ENCODE results near the gene SNAP47.

The SNAP47 gene

DNA sequence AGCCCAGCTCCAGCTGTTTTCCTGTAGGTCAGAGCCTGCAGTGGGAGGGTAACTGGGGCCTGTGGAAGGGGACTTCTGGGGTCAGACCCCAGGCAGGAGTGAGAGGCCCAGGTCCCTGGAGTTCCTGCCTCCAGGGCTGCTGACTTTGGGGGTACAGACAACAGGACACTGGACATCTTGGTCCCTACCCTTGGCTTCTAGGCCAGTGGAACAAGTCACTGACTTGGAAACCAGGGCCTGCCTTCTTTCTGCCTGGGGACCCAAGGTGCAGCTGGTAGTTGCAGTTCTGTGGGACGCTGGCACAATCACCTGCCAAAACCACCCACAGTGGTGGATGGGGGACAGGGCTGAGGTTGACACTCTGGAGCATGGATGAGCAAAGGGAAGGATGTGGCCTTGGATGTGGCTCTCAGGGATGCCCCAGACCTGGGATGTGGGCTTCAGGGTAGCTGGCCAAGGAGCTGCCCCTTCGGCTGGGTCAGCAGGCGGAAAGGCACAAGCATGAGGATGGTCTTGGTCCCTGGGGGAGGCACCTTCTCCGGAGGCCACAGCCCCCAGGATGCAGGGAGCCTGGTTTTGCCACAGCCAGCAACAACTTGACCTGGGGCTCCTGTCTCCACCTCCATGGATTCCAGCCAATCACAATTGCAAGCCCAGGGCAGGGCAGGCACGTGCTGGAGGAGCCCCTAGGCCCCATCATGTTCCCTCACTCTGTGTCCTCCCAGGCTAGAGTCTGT is 5.9 kb upstream of the SNAP47 start:
- no peak for DNase-seq (ENCODE audit: low spot score)
- TF ChIP-seq, protein P1, sequence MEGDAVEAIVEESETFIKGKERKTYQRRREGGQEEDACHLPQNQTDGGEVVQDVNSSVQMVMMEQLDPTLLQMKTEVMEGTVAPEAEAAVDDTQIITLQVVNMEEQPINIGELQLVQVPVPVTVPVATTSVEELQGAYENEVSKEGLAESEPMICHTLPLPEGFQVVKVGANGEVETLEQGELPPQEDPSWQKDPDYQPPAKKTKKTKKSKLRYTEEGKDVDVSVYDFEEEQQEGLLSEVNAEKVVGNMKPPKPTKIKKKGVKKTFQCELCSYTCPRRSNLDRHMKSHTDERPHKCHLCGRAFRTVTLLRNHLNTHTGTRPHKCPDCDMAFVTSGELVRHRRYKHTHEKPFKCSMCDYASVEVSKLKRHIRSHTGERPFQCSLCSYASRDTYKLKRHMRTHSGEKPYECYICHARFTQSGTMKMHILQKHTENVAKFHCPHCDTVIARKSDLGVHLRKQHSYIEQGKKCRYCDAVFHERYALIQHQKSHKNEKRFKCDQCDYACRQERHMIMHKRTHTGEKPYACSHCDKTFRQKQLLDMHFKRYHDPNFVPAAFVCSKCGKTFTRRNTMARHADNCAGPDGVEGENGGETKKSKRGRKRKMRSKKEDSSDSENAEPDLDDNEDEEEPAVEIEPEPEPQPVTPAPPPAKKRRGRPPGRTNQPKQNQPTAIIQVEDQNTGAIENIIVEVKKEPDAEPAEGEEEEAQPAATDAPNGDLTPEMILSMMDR (IDR thresholded peaks at IDR 0.05; ENCODE audit: extremely low read depth, missing control alignments): no peak

- TF ChIP-seq, protein P1 (IDR thresholded peaks at IDR 0.05; ENCODE audit: extremely low read depth, missing control alignments): peak; percentile 50
Measured at GRCh38 chr1:227729881-227730629, 5.2 kb upstream of the SNAP47 start.

DNA sequence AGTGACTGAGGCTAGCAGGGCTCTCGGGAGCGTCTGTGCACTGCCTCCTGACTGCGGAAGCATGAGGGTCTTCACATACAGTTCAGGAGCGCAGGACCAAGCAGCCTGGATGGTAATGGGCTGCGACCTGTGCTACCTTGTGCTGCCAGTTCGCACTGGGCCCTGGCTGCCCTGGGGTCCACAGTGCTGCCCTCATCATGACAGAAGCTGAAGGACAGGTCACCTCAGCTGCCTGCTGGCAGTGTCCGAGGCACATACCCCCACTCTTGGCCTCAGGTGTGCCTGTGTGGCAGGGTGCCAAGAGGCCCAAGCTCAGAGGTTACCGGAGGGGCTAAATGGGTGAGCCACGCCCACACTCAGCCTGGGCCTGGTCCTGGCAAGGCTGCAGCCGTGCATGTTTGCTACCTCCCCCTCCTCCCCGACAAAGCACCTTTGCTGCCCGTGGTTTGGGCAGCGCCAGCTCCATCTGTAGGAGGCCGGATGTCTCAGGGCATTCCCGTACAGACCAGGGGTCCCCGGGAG is 4.5 kb upstream of the SNAP47 start:
- no peak for DNase-seq (ENCODE audit: low spot score)
- TF ChIP-seq, protein P1 (IDR thresholded peaks at IDR 0.05; ENCODE audit: extremely low read depth, missing control alignments): no peak

More at GRCh38 chr1:227729881-227730629, 5.2 kb upstream of the SNAP47 start:
- DNase-seq (ENCODE audit: low spot score): peak; percentile 77

DNA sequence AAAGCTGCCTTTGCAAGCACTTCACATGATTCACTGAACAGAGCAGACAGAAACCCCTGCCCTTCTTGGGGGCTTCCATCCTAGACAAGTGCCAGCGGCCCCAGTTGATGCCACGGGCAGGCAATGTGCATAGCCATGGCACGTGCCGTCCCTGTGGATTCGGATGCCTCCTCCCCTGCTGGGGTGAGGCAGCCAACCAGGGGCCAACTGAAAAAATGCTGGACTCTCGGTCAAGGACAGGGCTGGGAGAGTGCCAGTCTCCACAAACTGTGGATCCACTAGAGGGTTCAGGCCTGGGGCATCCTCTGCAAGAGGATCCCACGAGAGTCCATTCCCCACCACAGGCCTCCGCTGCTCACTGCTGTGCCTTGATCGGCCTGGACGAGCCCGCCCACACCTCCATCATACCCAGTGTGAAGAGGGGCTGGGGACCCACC is 4.0 kb upstream of the SNAP47 start:
- DNase-seq (ENCODE audit: low spot score): no peak
- TF ChIP-seq, protein P1 (IDR thresholded peaks at IDR 0.05; ENCODE audit: extremely low read depth, missing control alignments): no peak

GRCh38 chr1:227731696-227732585 is 3.3 kb upstream of the SNAP47 start:
- DNase-seq (ENCODE audit: low spot score): no peak
- TF ChIP-seq, protein P1 (IDR thresholded peaks at IDR 0.05; ENCODE audit: extremely low read depth, missing control alignments): no peak

DNA sequence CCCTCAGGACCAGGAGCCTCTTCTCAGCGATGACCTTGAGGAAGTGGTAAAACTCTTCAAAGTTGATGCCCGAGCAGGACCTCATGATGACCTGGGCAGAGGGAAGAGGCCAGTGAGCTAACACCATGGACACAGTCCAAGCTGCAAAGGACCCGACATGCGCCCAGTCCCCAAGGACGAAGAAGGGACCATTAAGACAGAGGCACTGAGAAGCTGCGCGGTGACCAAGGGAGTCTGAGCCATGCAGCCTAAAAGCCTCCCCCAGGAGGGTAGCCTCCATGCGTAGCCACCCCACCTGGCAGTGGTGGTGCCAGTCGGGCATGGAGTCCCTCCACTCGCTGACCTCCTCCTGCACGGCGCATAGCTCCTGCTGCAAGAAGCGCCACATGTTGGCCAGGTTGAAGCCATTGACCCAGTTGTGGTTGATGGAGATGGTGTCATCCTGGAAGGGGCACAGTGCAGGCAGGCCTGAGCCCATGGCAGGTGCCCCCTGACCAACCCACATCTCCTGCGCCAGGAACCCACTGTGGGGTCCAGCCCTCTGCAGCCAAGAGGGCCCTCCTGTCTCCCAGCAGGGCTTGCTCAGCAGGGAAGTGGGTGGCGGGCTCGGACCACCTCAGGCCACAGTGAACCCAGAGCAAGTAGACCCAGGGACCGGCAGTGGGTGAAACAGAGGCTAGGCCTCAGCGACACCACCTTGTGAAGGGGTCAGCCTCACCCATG is 2.5 kb upstream of the SNAP47 start:
- TF ChIP-seq, protein P1 (IDR thresholded peaks at IDR 0.05; ENCODE audit: extremely low read depth, missing control alignments): no peak

More for the DNA sequence above, 2.5 kb upstream of the SNAP47 start:
- no peak for DNase-seq (ENCODE audit: low spot score)
